ENCODE results near the gene JARID2. TPM values are rescaled to one million over a fixed set of nuclear protein-coding genes. Genes with fewer than 3 reads are reported as not detected.

The JARID2 gene
- total RNA-seq, 1 experiment from 2014 or later, result 23.6 TPM

- TF ChIP-seq ZBTB33 (IDR thresholded peaks at IDR 0.05; ENCODE audit: extremely low read depth, insufficient replicate concordance, low read length), result no peak
- TF ChIP-seq, protein P1, sequence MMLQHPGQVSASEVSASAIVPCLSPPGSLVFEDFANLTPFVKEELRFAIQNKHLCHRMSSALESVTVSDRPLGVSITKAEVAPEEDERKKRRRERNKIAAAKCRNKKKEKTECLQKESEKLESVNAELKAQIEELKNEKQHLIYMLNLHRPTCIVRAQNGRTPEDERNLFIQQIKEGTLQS (IDR thresholded peaks at IDR 0.05), result no peak
- no peak for TF ChIP-seq CBX3 (IDR thresholded peaks at IDR 0.05; ENCODE audit: low read depth)
- ChIA-PET POLR2A (no interaction called here), CTCF (no interaction called here), RAD21 (ENCODE audit: low non-redundant PET in 1 of 2, low total read pairs in 2 of 2, uncharacterized antibody in 2 of 2, unreplicated experiment in 2 of 2) (no interaction called here)
- no TSS peak for BruUV-seq (replicated peaks)
- Histone ChIP-seq H3K36me3 (ENCODE audit: control insufficient read depth in 1 of 2, insufficient read depth in 2 of 2, low read length in 2 of 2) (peaks cover 0 to 5% of the 10 kb centered on the region in 2 experiments; a peak in 2 of 4 replicates), H3K27ac (ENCODE audit: low read depth, low read length) (no peak overlapping the region), H3K4me2 (ENCODE audit: low read length) (no peak overlapping the region), H3K9me3 (ENCODE audit: control insufficient read depth in 1 of 2, insufficient read depth in 1 of 2, low read depth in 1 of 2, low read length in 2 of 2) (no peaks in the 10 kb centered on the region), H3K4me3 (replicated peaks in 1 of 2; ENCODE audit: low read depth in 1 of 2, low read length in 2 of 2) (no peak overlapping the region), H3K9ac (ENCODE audit: low read length) (no peak overlapping the region), H3K4me1 (ENCODE audit: control insufficient read depth in 1 of 2, insufficient read depth in 2 of 2, low read length in 2 of 2) (0 out of 4 replicates have a peak, but pooled peaks cover 0 to 4% of the 10 kb centered on the region in 2 experiments), H3K79me2 (ENCODE audit: insufficient read depth, low read length) (no peaks in the 10 kb centered on the region), H3K27me3 (ENCODE audit: insufficient read depth, low read length) (no peaks in the 10 kb centered on the region), H2AFZ (ENCODE audit: low read depth, low read length, poor library complexity, severe bottlenecking) (no peak overlapping the region), H4K20me1 (ENCODE audit: insufficient read depth) (no peaks in the 10 kb centered on the region), H3K9me2 (ENCODE audit: insufficient read depth) (no peaks in the 10 kb centered on the region)
- DNase-seq (ENCODE audit: low read depth, low spot score), result no peak
- no peak for ATAC-seq
- intact Hi-C loops (cut with micrococcal nuclease), result no loop called here
Observed at GRCh38 chr6:15505463-15505918, 259.6 kb downstream of the JARID2 start.

DNA sequence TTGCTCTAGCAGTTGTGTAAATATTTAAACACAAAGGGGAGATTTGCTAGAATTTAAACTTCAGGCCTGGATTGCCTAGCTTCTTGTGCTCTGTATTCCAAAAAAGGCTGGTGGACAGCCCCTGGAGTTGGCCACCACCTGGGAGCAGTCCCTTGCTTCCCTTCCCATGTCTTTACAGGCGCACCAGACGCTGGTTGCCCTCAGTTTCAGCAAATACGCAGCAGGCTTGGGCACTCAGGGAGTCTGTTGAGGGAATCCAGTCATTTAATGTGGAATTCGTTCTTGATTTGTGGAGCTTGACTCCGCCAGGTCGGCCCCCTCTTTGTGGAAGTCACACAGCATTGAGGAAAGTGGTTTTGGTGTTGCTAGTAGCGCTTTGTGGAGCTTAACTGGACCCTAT, 260.2 kb downstream of the JARID2 start:
- Histone ChIP-seq H3K9me2 (ENCODE audit: insufficient read depth) (no peaks in the 10 kb centered on the region), H3K36me3 (ENCODE audit: control insufficient read depth in 1 of 2, insufficient read depth in 2 of 2, low read length in 2 of 2) (peaks cover 0 to 2% of the 10 kb centered on the region in 2 experiments; a peak in 2 of 4 replicates), H3K4me2 (ENCODE audit: low read length) (no peak overlapping the region), H3K27ac (ENCODE audit: low read depth, low read length) (no peak overlapping the region), H3K79me2 (ENCODE audit: insufficient read depth, low read length) (no peaks in the 10 kb centered on the region), H3K27me3 (ENCODE audit: insufficient read depth, low read length) (no peaks in the 10 kb centered on the region), H3K9ac (ENCODE audit: low read length) (no peak overlapping the region), H3K9me3 (ENCODE audit: control insufficient read depth in 1 of 2, insufficient read depth in 1 of 2, low read depth in 1 of 2, low read length in 2 of 2) (no peaks in the 10 kb centered on the region), H3K4me3 (replicated peaks in 1 of 2; ENCODE audit: low read depth in 1 of 2, low read length in 2 of 2) (no peak overlapping the region), H3K4me1 (ENCODE audit: control insufficient read depth in 1 of 2, insufficient read depth in 2 of 2, low read length in 2 of 2) (0 out of 4 replicates have a peak, but pooled peaks cover 0 to 4% of the 10 kb centered on the region in 2 experiments), H4K20me1 (ENCODE audit: insufficient read depth) (no peaks in the 10 kb centered on the region), H2AFZ (ENCODE audit: low read depth, low read length, poor library complexity, severe bottlenecking) (no peak overlapping the region)
- TF ChIP-seq JUND (IDR thresholded peaks at IDR 0.05) (no peak), ZFX (IDR thresholded peaks at IDR 0.05) (no peak)
- CTCF ChIA-PET, result no interaction called here
- BruUV-seq (replicated peaks), result no TSS peak
- intact Hi-C loops (cut with micrococcal nuclease), result no loop called here
- RAD21 ChIA-PET (ENCODE audit: low non-redundant PET in 1 of 2, low total read pairs in 2 of 2, uncharacterized antibody in 2 of 2, unreplicated experiment in 2 of 2), result no interaction called here
- ATAC-seq (no peak), DNase-seq (ENCODE audit: low read depth, low spot score) (no peak)
- POLR2A ChIA-PET, result no interaction called here
